AG09309 (cell line): Measurements from ENCODE around the gene UBE2Z.

Source experiments
- DNase-seq: peaks from one replicate; pipeline ENCODE4 v3.0.0-alpha.2; 2010; ENCODE audit warnings: low read depth
- H3K4me3 ChIP-seq: 2 replicates; pipeline ENCODE4 v1.5.1; 2011; ENCODE audit warnings: mild to moderate bottlenecking, low read depth, low read length, moderate library complexity; ENCODE audit not compliant: control insufficient read depth
- TF ChIP-seq, protein P1 (sequence below): IDR thresholded peaks from 2 replicates; pipeline ENCODE4 v1.5.1; 2011; ENCODE audit warnings: mild to moderate bottlenecking, low read depth, low read length, inconsistent platforms; ENCODE audit not compliant: insufficient read depth, control insufficient read depth; ENCODE audit errors: missing control alignments

The UBE2Z gene

DNA sequence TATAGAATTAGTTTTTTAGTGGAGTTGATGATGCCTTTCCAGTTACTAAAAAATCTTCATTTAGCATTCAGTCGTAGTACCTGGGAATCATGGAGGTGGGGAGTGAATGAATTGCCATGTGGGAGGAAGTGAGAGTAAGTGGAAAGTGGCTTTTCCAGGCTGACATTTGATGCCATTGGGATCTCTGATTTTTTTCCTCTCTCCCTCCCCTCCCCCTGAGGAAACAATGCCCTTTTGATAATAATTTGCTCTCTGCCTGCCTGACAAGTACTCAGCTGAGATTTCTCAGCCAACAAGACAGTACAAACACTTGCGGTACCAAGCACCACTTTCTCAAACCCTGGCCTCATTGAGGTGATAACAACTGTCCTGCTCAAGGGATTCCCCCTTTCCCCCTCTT, 2.2 kb downstream of the UBE2Z start:
- H3K4me3 ChIP-seq = peak overlapping the region; percentile 15
- TF ChIP-seq, protein P1, sequence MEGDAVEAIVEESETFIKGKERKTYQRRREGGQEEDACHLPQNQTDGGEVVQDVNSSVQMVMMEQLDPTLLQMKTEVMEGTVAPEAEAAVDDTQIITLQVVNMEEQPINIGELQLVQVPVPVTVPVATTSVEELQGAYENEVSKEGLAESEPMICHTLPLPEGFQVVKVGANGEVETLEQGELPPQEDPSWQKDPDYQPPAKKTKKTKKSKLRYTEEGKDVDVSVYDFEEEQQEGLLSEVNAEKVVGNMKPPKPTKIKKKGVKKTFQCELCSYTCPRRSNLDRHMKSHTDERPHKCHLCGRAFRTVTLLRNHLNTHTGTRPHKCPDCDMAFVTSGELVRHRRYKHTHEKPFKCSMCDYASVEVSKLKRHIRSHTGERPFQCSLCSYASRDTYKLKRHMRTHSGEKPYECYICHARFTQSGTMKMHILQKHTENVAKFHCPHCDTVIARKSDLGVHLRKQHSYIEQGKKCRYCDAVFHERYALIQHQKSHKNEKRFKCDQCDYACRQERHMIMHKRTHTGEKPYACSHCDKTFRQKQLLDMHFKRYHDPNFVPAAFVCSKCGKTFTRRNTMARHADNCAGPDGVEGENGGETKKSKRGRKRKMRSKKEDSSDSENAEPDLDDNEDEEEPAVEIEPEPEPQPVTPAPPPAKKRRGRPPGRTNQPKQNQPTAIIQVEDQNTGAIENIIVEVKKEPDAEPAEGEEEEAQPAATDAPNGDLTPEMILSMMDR = no peak
- DNase-seq = no peak

DNA sequence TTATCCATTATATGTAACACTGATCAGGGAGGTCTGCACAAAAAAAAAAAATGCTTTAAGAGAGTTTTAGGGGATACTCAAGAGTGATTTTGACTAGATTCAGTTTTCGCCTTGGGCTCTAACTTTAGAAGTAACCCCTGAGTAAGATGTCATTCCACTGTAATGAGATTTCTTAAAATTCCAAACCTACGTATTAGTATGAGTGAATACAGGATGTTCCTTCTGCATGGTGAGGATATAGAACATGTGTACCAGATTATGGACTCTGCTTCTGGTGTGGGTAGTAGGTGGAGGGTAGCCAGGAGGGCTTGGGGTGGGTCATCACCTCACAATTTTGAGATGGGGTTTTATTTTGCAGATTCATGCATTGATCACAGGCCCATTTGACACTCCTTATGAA, 4.3 kb downstream of the UBE2Z start:
- TF ChIP-seq, protein P1 = no peak
- no peak overlapping the region for H3K4me3 ChIP-seq
- DNase-seq = no peak

DNA sequence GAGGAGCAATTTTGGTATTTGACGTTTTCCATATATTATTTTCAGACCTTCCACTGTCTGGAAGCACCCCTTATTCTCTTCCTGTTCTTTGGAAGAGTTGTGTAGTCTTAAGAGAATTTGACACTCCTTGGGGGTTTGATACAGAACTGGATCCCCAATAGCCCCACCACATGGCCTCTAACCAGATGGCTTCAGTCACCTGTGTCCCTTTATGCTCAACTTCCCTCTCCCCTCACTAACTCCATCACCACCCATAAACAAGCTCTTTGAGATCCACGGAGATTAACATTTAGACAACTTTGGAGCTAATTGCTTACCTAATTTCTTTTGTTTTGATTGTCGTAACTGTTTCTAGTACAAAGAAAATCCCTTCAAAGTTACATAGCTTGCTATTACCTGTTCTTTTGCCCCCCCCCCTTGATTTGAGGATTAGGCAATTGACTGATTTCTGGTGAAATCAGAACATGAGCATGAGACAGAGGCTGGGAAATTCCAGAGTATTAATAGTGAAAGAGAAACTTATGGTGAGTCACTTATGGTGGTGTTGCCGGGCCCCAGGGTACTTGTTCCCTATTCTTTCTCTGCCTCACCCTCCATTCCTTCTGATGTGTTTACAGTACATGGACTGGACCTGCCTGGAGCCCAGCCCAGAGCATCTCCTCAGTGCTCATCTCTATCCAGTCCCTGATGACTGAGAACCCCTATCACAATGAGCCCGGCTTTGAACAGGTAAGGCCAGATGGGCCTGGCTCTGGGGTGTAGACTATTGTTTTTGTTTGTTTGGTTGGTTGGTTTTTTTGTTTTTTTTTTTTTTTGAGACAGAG, 7.5 kb downstream of the UBE2Z start:
- DNase-seq = peak; percentile 76
- no peak overlapping the region for H3K4me3 ChIP-seq
- TF ChIP-seq, protein P1 = no peak

DNA sequence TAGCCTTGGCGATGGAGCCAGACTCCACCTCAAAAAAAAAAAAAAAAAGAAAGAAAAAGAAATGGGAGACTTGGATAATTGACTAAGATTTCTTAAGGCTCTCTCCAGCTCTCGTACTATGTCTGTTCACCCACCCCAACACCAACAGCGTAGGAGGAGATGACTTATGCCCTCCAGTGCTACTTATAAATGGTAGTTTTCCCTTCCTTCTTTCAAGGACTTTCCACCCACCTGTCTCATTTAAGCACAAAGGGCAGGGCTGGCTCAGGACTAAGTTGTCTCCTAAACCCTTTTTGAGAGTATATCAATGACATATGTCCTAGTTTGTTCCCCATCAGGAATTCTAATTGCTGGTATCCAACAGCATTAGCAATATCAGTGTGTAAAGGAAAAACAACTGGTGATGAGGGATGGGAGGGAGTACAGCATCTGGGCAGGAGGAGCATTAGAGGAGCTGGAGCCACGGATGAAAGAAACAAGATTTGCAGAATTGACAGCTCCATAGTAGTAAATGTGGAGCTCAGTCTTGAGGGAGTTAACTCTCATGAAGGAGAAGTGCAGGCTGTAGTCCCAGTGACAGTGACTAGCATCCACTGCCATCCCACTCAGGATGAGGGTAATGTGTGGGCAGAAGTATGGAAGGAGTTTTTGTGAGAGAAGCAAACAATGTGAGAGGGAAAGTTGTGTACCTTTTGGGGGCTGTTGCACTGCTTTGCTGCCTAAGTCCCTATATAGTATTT, 17.2 kb downstream of the UBE2Z start:
- no peak overlapping the region for H3K4me3 ChIP-seq
- TF ChIP-seq, protein P1 = no peak
- no peak for DNase-seq

DNA sequence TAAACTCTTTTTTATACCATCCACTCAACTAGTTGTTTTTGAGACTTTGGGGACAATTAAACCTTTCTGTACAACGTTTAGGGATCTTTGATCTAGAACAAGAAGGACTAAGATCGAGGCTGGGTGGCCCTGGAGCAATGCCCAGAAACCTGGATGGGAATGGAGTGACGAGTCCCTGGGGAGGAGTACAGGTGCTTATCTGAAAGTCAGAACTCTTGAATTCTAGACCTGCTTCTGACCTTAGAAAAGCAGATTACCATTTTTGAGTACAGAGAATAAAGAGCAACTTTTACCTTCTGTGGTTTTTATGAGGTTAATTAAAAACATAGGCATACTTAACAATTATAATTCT, 17.8 kb downstream of the UBE2Z start:
- TF ChIP-seq, protein P1 = no peak
- no peak overlapping the region for H3K4me3 ChIP-seq
- DNase-seq = no peak

DNA sequence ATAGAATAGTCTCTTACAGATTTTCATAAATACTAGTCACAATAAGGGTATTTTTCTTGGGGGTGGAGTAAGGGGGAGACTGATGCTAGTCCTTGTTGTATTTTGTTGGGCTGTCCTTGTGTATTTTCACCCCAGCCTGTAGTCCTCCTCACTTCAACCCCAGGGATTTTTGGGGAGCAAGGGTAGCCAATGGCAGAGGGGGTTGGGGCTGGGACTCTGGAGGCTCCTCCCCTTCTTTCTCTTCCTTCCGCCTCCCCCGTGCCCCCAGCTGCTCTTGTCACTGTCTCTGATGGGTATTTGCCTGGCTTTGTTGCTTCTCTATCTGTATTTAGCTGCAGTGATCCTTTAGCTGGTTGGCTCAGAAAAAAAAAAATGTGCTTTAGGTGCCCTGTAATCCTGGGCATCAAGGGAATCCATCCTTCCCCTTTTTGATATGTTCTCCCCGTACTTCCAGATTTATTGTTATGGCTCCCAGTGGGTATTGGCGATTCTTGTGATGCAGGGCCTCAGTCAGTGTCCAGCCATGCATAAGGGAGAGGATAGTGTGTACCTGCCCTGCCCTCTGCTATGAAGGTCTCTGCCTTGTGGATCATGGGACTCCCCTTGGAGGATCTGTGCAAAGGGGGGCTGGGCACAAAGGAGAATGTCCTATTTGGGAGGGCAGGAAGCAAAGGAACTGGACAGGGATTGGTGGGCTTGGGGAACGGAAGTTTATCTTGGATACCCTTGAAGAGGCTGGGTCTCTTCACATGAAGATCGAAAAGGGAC, 20.0 kb downstream of the UBE2Z start:
- no peak overlapping the region for H3K4me3 ChIP-seq
- DNase-seq = no peak

More for the DNA sequence above, 20.0 kb downstream of the UBE2Z start:
- TF ChIP-seq, protein P1 = no peak
